Left renal pelvis (tissue), 4 donors: Measurements from ENCODE around the gene STXBP6. TPM values are rescaled to one million over a fixed set of nuclear protein-coding genes. Genes with fewer than 3 reads are reported as not detected.
A peak's percentile ranks its signal among the peaks of the same experiment; 100 is the strongest.
"Not testable (repeated sequence)": the region's sequence is repeated elsewhere in the genome, so short reads cannot be mapped to it uniquely, and the experiment has no call there.

Experiments used
- DNase-seq, 4 donors: peaks; one replicate each; pipeline ENCODE4 v3.0.0-alpha.2; 2013; ENCODE audit warnings: low read depth in 4 of 4, low spot score in 3 of 4
- polyA plus RNA-seq, 4 donors: library from polyadenylated mRNA; unstranded; fragments of 120-200 nt; gene quantifications; one replicate each; pipeline ENCODE4 v1.2.1, GENCODE V29; 2013; ENCODE audit not compliant: insufficient read length in 4 of 4

STXBP6 gene
- polyA plus RNA-seq, 4 donors: 9.0 to 11.0 (median 10.0) TPM

DNA sequence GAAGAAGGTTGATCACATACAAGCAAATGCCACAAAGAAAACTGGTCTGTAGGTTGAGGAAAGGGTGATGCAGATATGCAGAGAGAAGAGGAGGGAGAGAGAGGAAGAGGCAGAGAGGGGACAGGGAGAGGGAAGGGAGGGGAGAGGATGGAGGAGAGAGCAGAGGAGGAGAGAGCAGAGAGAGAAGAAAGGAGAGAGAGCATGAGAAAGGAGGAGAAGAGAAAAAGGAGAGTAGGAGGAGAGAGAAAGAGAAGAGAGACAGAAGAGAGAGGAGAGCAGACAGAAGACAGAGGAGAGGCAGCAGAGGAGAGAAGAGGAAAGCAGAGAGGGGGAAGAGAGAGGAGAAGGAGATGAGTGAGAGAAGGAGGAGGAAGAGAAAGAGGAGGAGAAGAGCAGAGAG, 59.2 kb downstream of the STXBP6 start:
- DNase-seq: no peak

DNA sequence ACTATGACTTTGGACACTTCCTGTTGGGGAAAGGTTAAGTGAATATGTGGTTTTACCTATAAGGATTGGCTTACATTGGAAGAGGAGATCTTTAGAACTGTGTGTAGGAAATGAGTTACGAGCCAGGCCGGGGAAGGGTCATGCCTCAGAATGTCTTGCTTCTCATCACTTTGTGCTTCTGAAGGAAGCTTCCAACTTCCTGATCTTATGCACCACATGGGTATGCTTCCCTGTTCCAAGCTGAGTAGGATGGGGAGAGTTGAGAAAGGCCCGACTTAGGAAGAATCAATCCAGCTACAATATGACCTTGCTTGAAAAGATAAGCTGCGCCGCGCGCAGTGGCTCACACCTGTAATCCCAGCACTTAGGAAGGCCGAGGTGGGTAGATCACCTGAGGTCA, 59.9 kb downstream of the STXBP6 start:
- DNase-seq: no peak

DNA sequence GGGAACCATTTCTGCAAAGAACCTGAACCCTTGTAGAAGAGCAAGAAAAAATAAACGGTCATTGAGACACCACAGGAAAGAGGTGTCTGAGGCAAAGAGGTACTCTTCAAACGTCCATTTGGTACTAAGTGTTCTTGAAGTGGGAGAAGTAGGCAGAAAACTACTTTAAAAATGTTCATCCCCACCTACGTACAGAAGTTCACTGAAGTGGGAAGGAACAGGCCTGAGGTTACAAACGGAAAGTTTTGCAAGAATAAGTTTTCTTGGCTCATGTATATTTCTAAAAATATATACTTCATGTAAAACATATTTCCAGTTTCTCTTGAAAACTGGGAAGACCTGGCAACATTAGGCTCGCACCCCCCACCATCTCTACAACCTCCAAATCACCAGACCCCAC, 61.2 kb downstream of the STXBP6 start:
- DNase-seq: no peak

DNA sequence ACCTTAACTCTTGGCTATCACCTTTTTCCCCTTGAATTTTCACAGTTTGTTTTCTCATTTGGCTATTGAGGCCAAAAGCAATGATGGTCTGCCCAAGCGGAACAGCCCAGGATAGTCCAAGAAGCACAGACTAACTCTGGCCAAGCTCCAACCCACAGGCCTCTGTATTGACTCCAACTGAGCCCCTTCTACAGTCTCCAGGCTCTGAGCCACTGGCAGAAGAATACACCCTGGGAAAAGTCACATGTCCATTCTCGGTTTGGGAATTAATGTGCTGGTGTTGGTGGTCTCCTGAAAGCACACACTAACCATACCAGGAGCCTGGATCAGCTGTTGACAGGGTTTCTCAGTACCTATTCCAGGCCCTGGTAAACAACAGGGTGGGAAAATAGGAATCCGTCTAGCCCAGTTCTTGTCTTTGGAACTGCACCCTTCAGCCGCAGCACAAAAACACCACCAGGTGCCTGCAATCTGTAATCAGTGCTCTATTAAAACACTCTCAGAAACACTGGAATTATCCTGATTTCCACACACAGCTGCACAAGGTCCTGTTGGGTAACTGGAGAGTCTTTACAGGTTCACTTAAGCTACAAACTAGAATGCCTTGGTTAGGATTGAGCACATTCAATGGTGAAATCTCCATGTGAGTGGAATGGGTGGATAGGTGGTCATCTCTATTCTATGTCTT, 63.6 kb downstream of the STXBP6 start:
- DNase-seq: no peak

DNA sequence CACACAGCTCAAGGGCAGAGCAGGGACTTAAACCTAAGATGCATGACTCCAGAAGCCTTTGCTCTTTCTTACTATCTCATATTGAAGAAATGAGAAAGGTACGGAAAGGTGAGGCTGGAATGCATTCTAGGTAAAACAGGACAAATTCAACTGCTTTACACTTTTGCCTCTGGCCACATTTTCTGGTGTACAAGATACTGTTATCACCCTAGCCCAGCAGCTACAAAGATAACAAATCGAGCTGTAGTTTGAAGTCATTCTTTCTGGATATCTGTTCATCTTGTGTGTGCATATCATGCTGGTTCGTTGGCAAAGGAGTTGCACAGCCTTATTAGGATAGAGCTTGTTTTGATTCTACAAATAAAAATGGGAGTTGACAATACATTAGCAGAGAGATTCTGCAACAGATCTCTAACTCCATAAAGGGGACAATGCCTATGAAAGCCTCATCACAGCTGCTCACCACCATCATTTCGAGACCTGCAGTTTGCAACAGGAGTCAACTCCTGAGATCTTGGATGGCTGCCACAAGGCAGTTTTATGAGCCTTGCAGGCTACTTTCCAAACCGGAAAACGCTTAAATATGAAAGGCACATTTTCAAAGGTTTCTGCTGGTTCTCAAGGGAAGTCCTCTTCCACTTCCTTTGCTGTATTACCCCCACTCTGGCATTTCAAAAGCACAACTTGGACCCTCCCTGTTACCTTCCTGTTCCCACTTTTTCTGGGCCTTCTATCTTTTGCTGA, 64.9 kb downstream of the STXBP6 start:
- DNase-seq: peak in 3 of 4 donors; percentile 16 to 41 (median 18)

DNA sequence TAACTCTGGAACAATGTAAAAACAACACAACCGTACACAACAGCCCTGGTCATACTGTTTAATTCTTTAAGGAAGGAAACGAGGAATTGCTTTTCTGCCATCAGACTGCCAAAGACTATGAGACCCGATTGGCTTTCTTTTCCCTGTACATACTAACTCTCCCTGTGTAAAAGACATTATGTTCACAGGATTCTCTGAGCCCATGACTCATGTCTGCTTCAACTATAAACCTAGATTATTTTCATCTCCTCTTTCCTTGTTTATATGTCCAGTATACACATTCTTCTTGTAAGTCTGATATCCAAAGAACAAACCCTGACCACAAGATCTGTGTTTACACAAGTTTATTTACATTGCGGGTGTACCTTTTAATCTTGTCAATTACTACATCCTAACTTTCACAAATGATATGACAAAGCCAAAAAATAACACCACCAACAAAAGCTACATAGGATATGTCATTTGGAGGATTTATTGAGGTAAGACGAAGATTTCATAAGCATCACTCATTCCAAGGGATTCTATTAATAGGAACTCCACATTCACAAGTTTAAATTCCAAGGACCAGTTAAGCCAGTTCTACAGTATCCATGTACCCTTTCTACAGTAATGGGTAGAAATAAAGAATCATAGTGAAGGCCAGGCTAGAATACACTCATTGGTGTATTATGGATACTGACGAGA, 67.3 kb downstream of the STXBP6 start:
- no peak for DNase-seq

DNA sequence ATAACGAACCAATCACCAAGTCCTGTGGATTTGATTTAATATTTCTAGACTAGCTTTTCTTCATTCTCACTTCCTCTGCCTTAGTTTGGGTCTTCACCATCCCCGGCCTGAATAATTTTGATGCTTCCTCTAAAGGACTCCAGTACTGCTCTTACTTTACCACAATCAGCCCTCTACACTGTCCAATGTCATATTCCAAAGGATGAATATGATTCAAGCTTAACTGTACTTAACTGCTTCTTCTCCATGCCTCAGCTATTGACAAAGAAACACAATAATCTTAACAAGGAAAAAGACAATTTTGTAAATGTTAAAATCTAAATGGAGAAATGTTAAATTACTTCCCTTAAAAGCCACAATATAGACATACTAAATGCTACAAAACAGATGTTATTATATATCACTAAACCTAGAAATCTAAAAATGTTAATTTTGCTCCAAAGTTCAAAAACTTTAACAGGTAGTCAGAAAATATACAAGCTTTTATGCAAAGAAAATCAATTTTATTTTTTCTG, 70.2 kb downstream of the STXBP6 start:
- no peak for DNase-seq

DNA sequence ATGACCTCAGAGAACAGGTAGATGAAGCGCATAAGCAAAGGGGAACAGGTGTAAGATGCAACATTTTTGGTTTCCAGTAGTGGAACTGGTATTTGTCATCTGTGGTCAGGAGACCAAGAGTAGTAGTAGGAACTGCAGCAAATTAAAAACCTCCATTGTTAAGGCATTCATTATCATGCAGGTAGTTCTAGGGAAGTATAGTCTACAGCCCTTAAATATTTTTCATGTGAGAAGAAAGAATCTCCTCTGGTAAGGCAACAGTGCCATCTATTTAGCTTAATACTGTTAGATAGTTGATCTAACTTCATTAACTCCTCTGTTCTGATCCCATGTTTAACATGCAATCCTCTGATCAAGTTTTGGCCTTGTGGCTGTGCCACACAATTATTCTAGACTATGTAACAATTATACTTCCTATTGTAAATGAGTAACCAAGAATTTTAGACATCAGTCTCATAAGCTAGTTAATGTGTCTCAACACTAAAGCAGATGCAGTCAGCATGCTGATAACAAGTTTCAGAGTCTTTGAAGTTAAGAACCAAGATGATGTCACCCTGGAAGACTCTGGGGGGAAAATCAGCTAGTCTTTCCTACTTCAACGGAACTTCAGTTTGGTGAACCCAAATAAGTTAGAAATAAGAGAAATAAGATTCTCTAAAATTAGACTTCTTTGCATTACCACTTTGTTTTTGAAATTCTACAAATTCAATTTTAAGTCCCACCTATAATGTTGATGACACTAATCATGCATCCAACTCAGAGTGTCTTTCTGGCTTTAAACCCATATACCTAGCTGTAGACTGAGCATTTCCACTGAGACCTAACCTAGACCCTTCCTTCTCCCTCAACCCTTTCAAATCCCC, 70.9 kb downstream of the STXBP6 start:
- DNase-seq: no peak

DNA sequence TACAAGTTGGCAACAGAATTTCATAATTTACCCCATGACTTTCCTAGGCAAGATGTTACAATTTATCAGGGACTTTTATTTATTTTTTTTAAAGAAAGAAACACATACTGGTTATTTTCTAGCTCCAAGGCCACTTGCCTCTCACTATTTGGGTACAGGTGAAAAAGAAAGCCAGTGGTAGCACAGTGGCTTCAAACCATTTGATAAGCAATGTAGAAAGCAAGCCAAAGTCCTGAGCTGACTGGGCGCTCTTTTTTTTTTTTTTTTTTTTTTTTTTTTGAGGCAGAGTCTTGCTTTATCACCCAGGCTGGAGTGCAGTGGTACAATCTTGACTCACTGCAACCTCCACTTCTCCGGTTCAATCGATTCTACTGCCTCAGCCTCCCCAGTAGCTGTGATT, 73.3 kb downstream of the STXBP6 start:
- no peak for DNase-seq

DNA sequence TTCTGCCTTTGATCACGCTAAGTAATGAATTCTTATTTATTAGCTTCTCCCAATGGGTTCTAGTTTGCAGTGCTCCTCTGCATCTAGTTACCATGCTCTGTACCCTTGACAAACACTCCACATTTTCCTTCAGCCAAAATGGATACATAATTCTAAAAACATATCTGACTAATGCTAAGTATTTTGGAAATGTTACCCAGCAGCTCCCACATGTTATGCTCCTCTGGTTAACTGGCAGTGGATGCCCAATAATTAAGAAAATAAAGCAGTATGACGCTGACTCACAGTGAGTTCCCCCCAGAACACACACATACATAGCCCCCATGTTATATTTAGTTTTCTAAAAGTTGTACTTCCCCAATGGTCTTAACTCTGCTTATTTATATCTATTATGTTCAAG, 74.6 kb downstream of the STXBP6 start:
- no peak for DNase-seq

DNA sequence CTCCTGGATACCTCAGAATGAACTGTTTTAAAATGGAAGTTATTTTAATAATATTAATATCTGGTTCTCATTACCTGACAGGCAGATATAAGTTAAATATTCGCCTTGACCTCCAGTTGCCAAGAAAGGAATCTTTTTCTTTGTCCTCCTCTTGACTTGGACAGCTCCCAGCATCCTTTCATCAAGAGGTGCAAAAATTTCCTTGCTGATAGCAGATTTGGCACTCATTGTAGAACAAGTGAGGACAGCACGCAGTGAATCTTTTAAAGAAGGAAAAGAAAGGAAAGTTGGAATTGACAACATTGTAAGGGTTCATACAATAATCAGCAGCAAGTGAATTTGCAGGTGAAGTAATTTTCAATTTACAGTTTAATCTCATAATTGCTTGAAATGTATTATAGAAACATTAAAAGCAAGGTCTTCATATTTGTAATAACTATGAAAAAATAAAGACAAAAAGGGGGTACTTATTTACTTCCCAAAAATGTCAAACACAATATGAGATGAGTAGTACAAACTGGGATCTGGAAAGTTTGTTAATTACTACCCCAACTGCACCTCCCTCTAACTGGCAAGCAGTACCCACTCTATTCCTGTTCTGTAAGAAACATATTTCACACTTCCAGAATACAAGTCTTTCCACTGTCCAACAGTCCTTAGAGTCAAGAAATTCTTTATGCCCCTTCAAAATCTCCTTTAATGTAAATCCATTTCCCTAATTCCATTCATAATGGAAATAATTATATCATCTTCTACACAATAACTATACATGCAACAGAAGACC, 75.2 kb downstream of the STXBP6 start:
- no peak for DNase-seq

DNA sequence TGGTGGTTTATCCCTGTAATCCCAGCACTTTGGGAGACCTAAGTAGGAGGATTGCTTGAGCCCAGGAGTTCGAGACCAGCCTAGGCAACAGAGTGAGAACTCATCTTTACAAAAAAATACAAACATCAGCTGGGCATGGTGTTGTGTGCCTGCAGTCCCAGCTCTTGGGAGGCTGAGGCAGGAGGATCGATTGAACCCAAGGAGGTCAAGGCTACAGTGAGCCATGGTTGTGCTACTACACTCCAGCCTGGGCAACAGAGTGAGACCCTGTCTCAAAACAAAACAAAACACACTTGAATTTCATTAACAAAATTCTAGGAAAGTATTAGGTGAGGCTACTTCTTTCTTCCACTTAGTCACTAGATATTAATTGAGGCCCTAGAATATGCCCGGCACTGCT, 77.1 kb downstream of the STXBP6 start:
- no peak for DNase-seq

DNA sequence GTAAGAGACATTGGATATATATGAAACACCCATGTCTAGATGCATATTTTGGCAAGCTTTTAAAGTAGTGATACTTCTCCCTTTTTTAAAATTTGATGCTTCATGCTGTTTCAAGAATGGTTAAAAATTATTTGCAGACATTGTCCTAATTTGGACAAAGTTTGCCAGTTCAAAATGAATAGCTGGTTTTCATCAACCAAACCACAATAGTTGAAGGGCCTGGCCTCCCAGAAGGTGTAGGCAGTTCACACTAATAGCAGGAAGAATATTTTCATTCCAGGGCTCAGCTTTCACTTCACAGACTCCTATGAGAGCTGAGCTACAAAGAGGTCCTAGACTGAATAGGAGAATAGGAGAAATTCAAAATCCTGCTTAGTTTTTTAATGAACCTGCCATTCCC, 78.7 kb downstream of the STXBP6 start:
- DNase-seq: no peak

DNA sequence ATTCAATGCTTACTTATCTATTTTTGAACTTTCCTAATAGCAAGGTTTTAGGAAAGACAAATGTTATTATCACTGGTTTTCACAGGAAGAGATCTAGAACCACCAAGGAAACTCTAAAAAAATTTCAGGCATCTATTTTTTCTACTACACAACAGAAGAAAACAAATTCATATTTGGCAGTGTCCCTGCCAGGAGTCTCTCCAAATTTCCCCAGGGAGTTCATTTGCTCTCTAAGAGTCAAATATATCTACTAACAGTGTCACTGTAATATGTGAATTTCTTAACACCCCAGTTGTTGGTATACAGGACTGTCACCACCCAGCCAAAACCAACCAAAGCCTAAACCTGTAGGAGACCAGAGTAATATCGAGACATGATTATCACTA, 83.4 kb downstream of the STXBP6 start:
- no peak for DNase-seq

DNA sequence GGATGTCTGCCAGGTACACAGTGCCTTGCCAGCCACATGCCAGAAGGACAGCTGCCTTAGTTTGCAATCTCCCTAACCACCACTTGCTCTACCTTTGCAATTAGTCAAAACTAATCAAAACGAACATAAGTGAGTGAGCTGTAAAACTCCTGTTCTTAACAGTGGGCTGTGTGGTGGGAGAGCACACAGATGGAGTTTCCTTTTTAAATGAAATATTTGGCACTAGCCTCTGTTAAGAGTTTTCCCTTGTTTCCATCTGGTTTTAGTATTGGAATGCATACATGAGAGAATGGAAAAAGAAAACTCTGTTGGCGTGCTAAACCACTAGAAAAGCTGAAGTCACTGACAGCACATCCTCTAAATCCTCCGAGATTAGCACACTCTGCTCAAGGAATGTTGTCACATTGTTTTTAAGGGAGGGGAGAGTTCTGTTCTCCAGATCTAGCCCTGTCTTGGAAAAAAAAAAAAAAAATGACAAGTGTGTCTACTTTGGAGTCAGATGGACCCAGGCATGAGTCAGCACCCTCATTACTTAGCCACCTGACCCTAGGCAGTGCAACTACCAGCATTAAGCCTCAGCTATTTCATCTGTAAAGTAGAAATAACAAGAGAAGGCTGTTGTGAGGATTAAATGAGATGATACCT, 83.9 kb downstream of the STXBP6 start:
- no peak for DNase-seq

DNA sequence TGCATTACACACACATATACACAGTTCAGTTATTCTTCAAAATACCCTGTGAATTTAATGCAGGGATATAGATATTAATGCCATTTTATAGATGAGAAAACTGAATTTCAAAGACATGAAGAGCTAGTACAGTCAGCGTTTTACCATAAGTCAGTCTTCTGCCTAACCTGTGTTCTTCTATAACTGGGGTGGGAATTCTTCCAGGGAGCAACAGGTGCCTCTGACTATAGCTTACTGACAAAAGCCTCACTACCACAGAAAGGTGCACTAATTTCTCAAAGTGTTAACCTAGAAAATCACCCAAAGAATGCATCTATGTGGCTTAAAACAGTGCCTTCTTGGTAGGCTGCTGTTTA, 84.4 kb downstream of the STXBP6 start:
- DNase-seq: no peak

DNA sequence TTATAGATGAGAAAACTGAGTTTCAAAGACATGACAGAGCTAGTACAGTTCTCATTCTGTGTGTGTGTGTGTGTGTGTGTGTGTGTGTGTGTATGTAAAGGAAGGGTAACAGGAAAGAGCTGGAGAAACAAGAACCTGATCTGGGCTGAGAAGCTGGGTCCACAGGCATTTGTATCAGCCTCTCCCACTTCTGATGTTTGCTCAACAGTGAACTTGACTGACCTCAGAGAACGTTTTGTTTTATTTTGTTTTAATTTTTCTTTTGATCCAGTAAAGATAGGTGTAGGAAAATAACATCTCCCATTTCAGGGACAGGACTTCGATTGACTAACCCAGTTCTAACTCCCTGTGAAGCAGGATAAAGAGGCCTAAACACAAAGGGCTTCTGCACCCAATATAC, 85.4 kb downstream of the STXBP6 start:
- no peak for DNase-seq

DNA sequence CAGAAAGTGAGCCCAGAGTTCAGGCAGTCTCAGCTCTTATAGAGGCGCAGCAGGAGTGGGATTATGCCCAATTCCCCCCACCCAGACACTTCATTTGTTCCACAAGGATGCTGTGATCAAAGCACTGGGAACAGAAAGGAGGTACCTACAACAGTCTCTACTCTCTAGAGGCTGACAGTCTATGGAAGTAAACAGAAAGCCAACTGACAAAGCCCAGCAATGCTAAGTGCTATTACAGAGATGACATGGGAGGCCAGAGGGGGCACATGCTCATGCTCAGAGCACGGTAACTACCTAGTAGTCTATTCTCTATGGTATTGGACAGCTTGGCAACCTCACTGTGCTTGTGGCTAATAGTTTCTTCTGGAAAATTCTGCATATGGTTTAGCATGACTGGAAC, 85.9 kb downstream of the STXBP6 start:
- no peak for DNase-seq

DNA sequence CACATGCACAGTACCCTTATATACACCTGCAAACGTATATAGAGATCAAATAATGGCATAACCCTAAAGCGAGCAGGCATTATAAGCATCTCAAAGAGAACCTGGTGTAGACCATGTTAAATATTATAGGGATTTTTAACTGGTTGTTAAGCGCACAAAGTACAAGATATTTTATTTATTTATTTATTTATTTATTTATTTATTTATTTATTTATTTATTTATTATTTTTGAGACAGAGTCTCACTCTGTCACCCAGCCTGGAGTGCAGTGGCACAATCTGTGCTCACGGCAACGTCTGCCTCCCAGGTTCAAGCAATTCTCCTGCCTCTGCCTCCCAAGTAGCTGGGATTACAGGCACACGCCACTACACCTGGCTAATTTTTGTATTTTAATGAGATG, 87.8 kb downstream of the STXBP6 start:
- not testable (repeated sequence) for DNase-seq

DNA sequence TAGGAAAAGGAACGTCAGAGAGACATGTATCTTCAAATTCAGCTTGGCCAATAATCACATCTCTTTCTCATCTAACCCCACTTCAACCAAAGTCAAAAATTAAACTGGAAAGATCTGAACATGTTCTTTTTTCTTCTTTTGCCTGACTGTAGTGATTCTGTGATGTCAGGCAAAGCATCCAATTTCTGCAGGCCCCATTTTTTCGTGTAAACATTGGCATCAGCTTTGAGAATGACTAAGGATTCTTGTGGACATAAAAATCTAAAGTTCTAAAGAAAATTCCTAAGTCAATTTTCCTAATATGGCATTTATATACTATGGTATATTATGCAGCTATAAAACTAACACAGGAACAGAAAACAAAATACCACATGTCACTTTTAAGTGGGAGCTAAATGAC, 89.1 kb downstream of the STXBP6 start:
- no peak for DNase-seq
